Activated naive CD4-positive, alpha-beta T cell treated with anti-CD3 and anti-CD28 coated beads, Interleukin-2, amount 50 U/mL, for 16 hours (primary cell): ENCODE measurements around the gene MRNIP.
"Not testable (repeated sequence)": the region's sequence is repeated elsewhere in the genome, so short reads cannot be mapped to it uniquely, and the experiment has no call there.

Source experiments
- DNase-seq: peaks from one replicate; pipeline ENCODE4 v3.0.0-alpha.2; 2020

Gene MRNIP

DNA sequence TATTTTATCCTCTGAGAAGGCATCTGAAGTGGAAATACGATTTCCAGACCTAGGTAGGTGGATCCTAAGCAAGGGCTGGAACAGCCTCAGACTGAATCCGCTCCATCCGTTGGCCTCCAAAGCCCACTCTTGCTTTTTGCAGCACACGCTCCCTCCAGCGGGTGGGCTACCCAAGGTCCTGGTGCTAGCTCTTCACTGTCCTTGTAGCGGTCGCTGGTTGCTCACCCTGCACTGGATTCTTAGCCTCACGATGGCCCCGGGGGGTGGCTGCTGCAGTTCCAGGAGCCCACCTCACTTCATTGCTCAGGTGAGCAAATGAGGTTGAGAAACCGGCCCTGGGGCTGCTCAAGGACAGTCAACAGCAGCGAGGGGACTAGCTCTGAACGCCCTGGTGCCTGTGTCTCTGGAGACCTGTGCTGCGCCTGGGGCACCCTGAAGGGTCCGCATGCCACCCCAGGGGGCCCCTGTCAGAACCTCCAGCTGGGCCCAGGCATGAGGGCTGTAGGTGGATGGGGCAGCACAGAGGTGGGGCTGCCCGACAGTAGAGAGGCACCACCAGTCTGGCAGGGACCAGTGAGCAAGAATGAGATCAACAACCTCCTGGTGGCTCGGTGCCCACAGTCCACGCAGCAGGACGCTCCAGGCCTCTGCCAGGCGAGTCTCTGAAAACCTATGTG is 56.3 kb downstream of the MRNIP start:
- DNase-seq: no peak

GRCh38 chr5:179801304-179802206 is 57.1 kb downstream of the MRNIP start:
- peak; percentile 87 for DNase-seq

- no peak for DNase-seq
These were observed 57.9 kb downstream of the MRNIP start for GRCh38 chr5:179800696-179801201.

DNA sequence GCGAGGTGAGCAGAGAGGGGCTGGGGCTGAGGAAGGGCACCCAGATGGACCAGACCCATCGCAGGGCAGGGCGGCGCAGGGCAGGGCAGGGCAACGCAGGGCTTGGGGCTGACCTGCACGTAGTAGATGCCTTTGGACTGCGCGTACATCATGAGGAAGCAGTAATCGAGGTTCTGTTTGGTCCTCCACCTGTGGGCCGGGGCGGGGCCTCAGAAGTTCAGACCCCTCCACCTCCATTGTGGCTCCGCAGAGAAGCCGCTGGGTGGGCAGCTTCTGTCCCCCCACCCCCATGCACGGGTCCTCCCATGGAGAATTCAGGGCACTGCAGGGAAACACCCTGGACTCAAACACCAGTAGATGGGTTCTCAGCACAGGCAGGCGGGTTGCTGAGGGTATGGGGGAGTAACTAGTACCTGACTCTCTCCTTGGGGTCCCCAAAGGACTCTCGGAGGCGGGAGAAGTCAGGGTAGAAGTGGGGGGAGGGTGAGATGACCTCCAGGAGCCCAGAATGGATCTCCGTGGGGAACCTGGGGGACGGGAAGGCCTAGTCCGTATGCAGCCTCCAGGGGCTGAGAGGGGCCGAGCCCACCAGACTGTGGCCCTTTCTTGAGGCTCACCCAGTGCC is 58.4 kb downstream of the MRNIP start:
- DNase-seq: no peak

DNA sequence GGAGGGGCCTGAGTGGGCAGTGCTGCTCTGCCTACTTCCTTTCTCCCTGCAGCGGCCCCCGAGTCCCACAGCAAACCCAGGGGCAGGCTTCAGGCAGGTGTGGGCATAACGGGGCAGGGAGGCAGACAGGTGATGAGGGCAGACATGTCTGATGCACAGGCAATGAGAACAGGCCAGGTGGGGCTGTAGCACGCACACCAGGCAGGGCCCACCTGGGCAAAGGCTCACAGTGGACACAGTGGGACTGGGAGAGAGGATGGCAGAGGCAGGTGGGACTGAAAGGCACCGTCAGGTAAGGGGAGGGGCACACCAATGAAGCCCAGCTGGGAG is 59.0 kb downstream of the MRNIP start:
- no peak for DNase-seq

- no peak for DNase-seq
These were observed 59.6 kb downstream of the MRNIP start for GRCh38 chr5:179798771-179799643.

- no peak for DNase-seq
These were observed 60.4 kb downstream of the MRNIP start for GRCh38 chr5:179798144-179798770.

GRCh38 chr5:179797741-179798140 is 60.9 kb downstream of the MRNIP start:
- no peak for DNase-seq

DNA sequence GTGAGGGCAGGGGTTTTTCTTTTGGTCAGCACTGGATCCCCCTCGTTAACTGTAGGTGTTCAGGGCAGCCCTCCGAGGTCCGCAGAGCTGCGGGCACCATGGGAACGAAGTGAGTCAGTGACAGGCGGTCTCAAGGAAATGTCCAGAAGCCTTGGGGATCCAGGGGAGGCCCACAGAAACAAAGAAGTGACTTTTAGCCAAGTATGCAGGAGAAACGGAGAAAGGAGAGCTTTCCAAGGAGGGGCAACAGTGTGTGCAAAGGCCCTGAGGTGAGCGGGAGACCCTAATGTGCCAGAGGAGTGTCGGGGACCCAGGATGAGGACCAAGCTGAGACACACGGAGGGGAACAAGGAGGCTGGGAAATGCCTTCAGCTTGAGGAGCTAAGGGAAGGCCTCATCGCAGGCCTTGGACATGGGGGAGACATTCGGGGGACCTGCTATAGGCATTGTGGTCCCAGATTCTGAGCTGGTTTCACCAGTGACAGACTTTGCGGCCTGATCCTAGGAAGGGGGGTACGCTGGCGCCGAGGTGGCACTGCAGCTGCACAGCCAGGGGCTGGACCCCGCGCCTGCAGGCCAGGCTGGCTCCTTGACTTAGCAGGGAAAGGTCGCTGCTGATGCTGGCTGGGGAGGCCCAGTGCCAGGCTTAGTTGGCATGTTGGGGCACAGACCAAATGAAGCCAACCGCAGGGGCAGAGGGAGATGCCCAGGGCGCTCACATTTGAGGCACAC is 61.6 kb downstream of the MRNIP start:
- no peak for DNase-seq

DNA sequence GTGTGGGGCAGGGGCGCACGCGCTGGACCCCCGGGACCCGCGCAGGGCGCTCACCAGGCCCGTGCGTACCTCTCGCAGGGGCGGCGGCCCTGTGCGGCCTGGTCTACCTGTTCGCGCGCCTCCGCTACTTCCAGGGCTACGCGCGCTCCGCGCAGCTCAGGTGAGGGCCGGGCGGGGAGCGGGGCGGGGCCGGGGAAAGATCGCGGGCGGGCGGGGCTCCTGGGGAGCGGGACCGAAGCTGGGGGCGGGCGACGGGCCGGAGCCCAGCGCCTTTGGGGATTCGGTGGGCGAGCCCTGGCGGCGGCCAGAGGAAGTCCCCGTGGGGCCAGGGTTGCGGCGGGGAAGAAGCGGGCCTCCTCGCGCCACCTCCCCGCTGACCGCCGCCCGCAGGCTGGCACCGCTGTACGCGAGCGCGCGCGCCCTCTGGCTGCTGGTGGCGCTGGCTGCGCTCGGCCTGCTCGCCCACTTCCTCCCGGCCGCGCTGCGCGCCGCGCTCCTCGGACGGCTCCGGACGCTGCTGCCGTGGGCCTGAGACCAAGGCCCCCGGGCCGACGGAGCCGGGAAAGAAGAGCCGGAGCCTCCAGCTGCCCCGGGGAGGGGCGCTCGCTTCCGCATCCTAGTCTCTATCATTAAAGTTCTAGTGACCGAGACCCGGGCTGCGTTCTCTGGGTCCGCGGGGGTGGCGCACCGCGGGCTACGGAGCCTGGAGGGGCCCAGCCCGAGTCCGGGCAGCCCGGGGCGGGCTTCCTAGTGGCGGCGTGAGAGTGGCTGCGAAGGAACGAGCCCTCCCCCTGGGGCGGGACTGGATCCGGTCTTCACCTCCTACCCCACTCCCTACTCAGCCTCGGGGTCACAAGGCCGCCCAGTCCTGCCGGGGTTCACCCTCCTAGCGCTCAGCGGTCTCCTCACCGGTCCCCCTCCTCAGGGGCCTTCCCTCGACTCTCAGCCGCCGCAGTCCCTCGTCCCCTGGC is 62.5 kb downstream of the MRNIP start:
- DNase-seq: peak; percentile 76

DNA sequence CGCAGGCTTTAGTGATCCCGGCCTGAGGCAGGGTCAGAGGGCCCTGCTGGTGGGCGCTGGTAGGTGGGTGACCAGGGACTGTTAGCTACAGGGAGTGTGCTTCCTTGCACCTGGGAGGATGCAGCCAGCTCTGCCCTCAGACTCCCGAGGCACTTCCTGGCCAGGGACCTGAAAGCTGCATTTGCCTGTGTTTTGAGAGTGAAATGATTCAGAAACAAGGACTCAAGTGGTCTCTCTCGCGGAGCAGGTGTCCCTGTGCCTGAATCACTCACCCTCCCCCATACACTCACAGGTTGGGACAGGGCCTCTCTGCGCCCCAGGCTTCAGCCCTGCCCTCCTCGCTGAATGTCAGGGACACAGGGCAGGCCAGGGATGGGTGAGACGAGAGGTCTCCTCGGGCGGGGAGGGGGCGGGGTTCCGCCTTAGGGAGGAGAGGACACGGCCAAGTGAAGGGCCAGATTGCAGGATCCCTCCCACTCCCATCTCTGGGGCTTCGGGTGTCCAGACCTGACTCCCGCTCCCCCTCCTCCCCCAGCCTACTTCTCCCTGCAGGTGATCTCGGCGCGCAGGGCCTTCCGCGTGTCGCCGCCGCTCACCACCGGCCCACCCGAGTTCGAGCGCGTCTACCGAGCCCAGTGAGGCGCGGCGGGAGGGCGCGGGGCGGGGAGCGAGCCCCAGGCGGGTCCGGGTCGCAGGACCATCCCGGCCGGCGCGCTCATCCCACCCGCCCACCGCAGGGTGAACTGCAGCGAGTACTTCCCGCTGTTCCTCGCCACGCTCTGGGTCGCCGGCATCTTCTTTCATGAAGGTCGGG is 63.4 kb downstream of the MRNIP start:
- no peak for DNase-seq

GRCh38 chr5:179794575-179794974 is 64.0 kb downstream of the MRNIP start:
- DNase-seq: no peak

- no peak for DNase-seq
These were observed 64.4 kb downstream of the MRNIP start for GRCh38 chr5:179794171-179794570.

GRCh38 chr5:179793468-179794139 is 65.0 kb downstream of the MRNIP start, which contains the start of gene LTC4S:
TSS of gene LTC4S (plus strand) at chr5:179793986. CDS start at chr5:179794081, 95 bp downstream.
- DNase-seq: no peak

- no peak for DNase-seq
These were observed 65.8 kb downstream of the MRNIP start for GRCh38 chr5:179792612-179793467.

DNA sequence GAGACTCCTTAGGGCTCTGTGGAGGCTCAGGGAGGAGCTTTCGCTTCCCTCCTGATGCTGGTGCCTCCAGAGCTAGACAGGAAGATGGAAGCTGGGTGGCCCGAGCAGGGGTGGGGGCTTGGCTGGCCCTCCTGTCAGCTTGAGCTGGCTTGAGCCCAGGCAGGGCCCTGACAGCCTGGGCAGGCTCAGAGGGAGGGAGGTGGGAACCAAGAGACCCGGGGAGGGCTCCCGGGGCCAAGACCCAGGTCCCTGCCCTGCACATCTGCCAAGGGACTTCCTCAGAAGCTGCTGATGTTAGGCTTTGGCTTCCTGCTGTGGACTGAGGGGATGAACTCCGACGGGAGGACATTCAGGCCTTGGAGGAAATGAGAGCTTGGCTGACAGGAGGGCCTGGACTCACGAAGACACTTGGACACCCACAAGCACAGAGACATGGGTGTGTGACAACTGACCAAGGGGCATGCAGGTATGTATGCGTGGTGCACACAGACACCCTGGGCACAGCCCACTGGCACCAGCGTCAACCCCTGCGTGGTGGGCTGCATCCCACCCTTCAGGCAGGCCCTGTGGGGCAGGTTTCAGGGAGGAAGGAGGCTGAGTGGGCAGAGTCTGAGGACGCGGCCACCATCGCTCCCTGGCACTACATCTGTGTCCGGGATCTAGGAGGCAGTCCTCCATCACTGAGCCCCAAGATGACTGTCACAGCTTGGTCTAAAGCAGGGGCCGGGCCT is 66.6 kb downstream of the MRNIP start:
- DNase-seq: no peak

DNA sequence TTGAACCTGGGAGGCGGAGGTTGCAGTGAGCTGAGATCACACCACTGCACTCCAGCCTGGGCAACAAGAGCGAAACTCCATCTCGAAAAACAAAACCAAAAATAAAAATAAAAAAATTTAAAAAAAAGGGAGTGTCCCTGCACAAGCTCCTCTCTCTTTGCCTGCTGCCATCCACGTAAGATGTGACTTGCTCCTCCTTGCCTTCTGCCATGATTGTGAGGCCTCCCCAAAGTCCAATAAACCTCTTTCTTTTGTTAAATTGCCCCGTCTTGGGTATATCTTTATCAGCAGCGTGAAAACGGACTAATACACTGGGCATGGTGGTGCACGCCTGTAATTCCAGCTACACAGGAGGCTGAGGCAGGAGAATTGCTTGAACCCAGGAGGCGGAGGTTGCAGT is 69.3 kb downstream of the MRNIP start:
- not testable (repeated sequence) for DNase-seq
